ENCODE data around the gene ABCD4. TPM values are rescaled to one million over a fixed set of nuclear protein-coding genes. Genes with fewer than 3 reads are reported as not detected.
"Not testable (repeated sequence)": the region's sequence is repeated elsewhere in the genome, so short reads cannot be mapped to it uniquely, and the experiment has no call there.

Gene ABCD4
- polyA plus RNA-seq, 3 donors: 19.4 to 43.6 (median 36.7) TPM

GRCh38 chr14:74309125-74310022 lies 6.6 kb upstream of the ABCD4 start:
- WGBS, 3 donors: 70 to 74% (median 73%) methylated on average over 8 of the region's 8 CpGs
- no peak overlapping the region for H3K27ac ChIP-seq (ENCODE audit: low read depth, low read length)

GRCh38 chr14:74308695-74309094 lies 6.0 kb upstream of the ABCD4 start:
- no peak overlapping the region for H3K27ac ChIP-seq (ENCODE audit: low read depth, low read length)
- WGBS, 3 donors: 64 to 84% (median 81%) methylated on average over 5 of the region's 5 CpGs

- H3K27ac ChIP-seq (ENCODE audit: low read depth, low read length): no peak overlapping the region
- WGBS, 3 donors: 0 to 1% (median 0%) methylated on average over 6 of the region's 6 CpGs
These were observed 544 bp downstream of the ABCD4 start for GRCh38 chr14:74302152-74302628.

GRCh38 chr14:74301594-74302151 lies 1.1 kb downstream of the ABCD4 start:
- WGBS, 3 donors: 12 to 29% (median 24%) methylated on average over 21 to 22 of the region's 22 CpGs
- H3K27ac ChIP-seq (ENCODE audit: low read depth, low read length): no peak overlapping the region

- no peak overlapping the region for H3K27ac ChIP-seq (ENCODE audit: low read depth, low read length)
- 42 to 62% (median 43%) methylated on average over 10 of the region's 10 CpGs for WGBS, 3 donors
These were observed 3.6 kb downstream of the ABCD4 start for GRCh38 chr14:74299061-74299545.

- no peak overlapping the region for H3K27ac ChIP-seq (ENCODE audit: low read depth, low read length)
- 89 to 92% (median 91%) methylated on average over 10 of the region's 10 CpGs for WGBS, 3 donors
These were observed 4.7 kb downstream of the ABCD4 start for GRCh38 chr14:74297986-74298385.

- H3K27ac ChIP-seq (ENCODE audit: low read depth, low read length): no peak overlapping the region
- WGBS, 3 donors: 77 to 93% (median 91%) methylated on average over 9 of the region's 9 CpGs
These were observed 6.7 kb downstream of the ABCD4 start for GRCh38 chr14:74296037-74296467.

GRCh38 chr14:74293606-74294005 lies 9.1 kb downstream of the ABCD4 start:
- 97 to 98% (median 98%) methylated on average over 2 of the region's 2 CpGs for WGBS, 3 donors
- H3K27ac ChIP-seq (ENCODE audit: low read depth, low read length): no peak overlapping the region

- no peak overlapping the region for H3K27ac ChIP-seq (ENCODE audit: low read depth, low read length)
- 85 to 88% (median 87%) methylated on average over 11 of the region's 11 CpGs for WGBS, 3 donors
These were observed 10.7 kb downstream of the ABCD4 start for GRCh38 chr14:74292061-74292460.

- no peak overlapping the region for H3K27ac ChIP-seq (ENCODE audit: low read depth, low read length)
- 70 to 83% (median 74%) methylated on average over 7 of the region's 7 CpGs for WGBS, 3 donors
These were observed 12.3 kb downstream of the ABCD4 start for GRCh38 chr14:74290415-74290814.

GRCh38 chr14:74289801-74290200 lies 12.9 kb downstream of the ABCD4 start:
- 81 to 87% (median 82%) methylated on average over 4 to 5 of the region's 5 CpGs for WGBS, 3 donors
- H3K27ac ChIP-seq (ENCODE audit: low read depth, low read length): no peak overlapping the region

- H3K27ac ChIP-seq (ENCODE audit: low read depth, low read length): no peak overlapping the region
- 88 to 94% (median 91%) methylated on average over 7 of the region's 7 CpGs for WGBS, 3 donors
These were observed 16.0 kb downstream of the ABCD4 start for GRCh38 chr14:74286736-74287135.

- WGBS, 3 donors: 99 to 100% (median 100%) methylated on average over 2 of the region's 2 CpGs
- H3K27ac ChIP-seq (ENCODE audit: low read depth, low read length): no peak overlapping the region
These were observed 21.7 kb downstream of the ABCD4 start for GRCh38 chr14:74281069-74281468.

- 86 to 93% (median 86%) methylated on average over 2 of the region's 2 CpGs for WGBS, 3 donors
- H3K27ac ChIP-seq (ENCODE audit: low read depth, low read length): no peak overlapping the region
These were observed 24.7 kb downstream of the ABCD4 start for GRCh38 chr14:74278080-74278479.

- no peak overlapping the region for H3K27ac ChIP-seq (ENCODE audit: low read depth, low read length)
- WGBS, 3 donors: 60 to 65% (median 61%) methylated on average over 6 of the region's 6 CpGs
These were observed 27.4 kb downstream of the ABCD4 start for GRCh38 chr14:74275241-74275841.

- 63 to 100% (median 94%) methylated on average over 1 of the region's 1 CpG for WGBS, 3 donors
- H3K27ac ChIP-seq (ENCODE audit: low read depth, low read length): no peak overlapping the region
These were observed 31.4 kb downstream of the ABCD4 start for GRCh38 chr14:74271365-74271764.

GRCh38 chr14:74270382-74271177 lies 32.2 kb downstream of the ABCD4 start:
- not testable (repeated sequence) for H3K27ac ChIP-seq (ENCODE audit: low read depth, low read length)
- 68 to 80% (median 69%) methylated on average over 14 of the region's 14 CpGs for WGBS, 3 donors

- 57 to 67% (median 58%) methylated on average over 3 of the region's 3 CpGs for WGBS, 3 donors
- no peak overlapping the region for H3K27ac ChIP-seq (ENCODE audit: low read depth, low read length)
These were observed 35.1 kb downstream of the ABCD4 start for GRCh38 chr14:74267588-74267987.

All from adipose tissue (tissue), 3 donors.